Stimulated activated CD8-positive, alpha-beta memory T cell treated with anti-CD3 and anti-CD28 coated beads, Interleukin-7, amount 100 ng/mL, for 4 hours (primary cell): Measurements from ENCODE around the gene ZNF410.
"Not testable (repeated sequence)": the region's sequence is repeated elsewhere in the genome, so short reads cannot be mapped to it uniquely, and the experiment has no call there.

Experiments
- DNase-seq, 2 donors: peaks; one replicate each; pipeline ENCODE4 v3.0.0-alpha.2; 2020; ENCODE audit warnings: low read depth in 2 of 2

The ZNF410 gene, protein sequence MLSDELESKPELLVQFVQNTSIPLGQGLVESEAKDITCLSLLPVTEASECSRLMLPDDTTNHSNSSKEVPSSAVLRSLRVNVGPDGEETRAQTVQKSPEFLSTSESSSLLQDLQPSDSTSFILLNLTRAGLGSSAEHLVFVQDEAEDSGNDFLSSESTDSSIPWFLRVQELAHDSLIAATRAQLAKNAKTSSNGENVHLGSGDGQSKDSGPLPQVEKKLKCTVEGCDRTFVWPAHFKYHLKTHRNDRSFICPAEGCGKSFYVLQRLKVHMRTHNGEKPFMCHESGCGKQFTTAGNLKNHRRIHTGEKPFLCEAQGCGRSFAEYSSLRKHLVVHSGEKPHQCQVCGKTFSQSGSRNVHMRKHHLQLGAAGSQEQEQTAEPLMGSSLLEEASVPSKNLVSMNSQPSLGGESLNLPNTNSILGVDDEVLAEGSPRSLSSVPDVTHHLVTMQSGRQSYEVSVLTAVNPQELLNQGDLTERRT

DNA sequence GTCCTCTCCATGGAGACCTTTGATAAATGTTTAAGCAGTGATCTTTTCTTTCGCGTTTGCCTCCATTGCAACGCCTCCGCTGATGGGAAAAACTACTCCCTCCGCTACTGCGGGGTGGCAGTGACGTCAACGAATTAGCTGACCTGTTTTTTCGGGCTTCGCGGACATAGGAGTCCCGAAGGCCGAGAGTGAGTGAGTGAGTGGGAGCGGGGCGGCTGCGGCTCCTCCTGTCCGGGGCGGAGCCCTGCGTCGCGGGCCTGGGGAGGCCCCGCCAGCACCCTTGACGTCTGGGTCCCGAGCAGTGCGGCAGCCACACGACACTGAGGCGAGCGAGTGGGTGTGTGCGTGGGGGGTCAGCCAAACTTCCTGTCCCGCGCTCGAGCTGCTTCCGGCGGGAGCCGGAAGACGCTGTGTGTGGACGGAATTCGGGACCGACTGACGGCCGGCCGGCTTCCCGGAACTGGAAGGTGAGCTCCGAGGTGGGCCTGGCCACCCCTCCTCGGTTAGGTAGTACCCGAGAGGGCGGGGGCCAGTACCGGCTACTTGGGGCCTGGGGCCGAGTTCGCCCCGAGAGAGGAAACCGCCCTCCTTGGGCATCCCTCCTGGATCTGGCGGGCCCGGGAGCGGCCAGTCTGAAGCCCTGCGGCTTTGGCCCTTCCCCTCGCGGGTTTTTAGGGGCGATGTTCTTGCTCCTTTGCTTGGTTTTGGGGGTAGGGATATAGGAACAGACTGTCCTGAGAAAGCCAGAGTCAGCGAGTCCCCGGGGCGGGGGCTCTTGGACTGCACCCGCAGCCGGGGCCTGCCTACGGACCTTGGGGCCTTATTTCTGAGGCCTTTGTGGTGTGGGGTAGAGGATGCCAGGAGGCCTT lies at the start of gene ZNF410:
Gene ZNF410 (plus strand): TSS at position 411 of the 869 bp plus-strand sequence. CDS start 5,317 bp downstream, outside the sequence.
- DNase-seq, result peak; percentile 86 to 92

DNA sequence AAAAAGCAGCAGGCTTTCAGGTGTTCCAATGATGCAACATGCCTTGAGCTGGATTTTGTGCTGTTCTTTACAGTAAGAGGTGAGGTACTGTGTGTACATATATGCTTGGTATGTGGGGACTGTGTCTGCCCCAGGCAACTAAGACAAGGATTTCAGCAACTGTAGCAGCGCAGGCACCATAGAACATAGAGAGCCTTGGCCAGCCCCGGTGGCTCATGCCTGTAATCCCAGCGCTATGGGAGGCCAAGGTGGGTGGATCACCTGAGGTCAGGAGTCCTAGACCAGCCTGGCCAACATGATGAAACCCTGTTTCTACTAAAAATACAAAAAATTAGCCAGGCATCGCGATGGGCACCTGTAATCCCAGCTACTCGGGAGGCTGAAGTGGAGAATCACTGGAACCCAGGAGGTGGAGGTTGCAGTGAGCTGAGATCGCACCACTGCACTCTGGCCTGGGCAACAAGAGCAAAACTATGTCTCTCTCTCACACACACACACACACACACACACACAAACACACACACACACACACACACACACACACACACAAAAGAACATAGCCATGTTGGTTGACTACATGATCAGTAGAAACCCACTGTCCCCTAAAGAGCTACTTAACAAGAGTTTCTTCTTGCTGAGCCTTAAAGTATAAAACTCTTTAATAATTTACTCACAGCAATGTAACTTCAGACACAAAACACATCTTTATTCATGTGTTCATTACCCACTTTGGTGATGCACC lies 48.2 kb upstream of the ZNF410 start:
- DNase-seq, result not testable (repeated sequence)

DNA sequence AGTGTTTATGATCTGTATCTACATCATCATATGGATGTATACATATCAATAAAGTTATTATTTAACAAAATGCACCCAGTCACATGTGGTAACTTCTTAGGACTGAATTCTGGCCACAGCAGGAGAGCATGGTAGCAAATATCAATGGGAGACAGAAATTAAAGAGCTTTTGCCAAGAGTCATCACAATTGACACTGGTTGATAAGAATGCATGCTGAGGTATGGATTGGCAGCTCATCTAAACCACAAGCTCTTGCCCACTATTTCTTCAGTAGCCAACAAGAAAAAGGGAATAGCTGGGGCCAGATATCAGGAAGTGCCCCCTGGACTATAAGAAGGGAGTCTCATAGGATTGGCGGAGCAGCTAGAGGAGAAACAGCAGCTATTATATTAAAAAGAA lies 44.5 kb upstream of the ZNF410 start:
- no peak for DNase-seq

DNA sequence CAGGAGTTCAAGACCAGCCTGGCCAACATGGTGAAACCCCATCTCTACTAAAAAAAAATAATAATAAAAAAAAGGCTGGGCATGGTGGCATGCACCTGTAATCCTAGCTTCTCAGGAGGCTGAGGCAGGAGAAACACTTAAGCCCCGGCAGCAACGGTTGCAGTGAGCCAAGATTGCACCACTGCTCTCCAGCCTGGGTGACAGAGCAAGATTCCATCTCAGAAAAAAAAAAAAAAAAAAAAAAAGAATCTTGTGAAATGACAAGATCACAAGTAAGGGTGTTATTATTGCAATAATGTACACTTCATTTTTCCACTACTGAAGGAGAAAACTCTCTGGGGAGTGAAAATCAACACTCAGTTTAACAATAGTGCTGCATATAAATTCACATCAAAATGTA lies 43.8 kb upstream of the ZNF410 start:
- no peak for DNase-seq

DNA sequence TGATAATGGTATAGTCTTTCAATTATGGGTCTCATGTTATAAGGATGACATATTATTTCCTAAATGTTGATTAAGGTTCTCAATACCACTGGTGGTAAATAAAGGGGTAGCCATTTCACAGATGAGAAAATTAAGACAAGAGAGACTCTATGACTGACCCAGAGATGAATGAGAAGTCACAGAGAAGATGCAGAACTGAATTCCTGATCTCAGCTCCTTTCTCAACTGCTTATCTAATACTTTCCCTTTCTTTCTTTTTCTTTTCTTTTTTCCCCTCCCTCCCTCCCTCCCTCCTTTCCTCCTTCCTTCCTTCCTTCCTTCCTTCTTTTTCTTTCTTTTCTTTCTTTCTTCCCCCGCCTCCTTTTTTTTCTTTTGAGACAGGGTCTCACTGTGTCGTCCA lies 43.4 kb upstream of the ZNF410 start:
- DNase-seq, result no peak

DNA sequence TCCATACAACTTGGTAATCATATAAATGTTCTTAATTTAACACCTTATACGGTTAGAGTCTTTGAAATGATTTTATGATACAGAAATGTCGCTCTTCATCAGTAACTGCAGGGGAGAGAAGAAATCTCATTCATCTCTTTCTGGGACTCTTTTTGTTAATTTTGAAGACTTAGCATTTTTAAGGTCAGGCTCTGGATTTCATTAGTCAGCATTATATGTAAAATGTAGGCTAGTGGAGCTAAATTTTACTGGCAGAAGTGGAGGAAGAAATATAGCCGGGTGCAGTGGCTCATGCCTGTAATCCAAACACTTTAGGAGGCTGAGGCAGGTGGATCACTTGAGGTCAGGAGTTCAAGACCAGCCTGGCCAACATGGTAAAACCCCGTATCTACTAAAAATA lies 39.7 kb upstream of the ZNF410 start:
- DNase-seq, result no peak

DNA sequence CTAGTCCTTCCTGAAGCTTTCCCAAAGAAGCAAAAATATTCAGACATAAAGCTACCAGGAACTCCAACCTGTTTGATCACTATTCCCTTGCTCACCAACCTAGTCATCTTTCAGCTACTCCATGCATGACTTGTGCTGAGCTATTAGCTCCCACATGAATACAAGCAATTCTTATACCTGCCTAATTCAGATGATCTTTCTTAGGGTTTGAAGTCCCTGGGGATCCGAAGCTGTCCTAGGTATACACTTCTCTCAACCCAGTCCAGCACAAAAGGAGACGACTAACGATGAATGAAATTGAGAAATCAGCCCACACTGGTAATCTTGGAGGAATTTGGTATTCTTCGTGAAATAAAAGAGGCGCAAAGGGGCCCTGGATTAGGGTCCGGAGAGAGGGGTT lies 35.7 kb upstream of the ZNF410 start:
- DNase-seq, result no peak

DNA sequence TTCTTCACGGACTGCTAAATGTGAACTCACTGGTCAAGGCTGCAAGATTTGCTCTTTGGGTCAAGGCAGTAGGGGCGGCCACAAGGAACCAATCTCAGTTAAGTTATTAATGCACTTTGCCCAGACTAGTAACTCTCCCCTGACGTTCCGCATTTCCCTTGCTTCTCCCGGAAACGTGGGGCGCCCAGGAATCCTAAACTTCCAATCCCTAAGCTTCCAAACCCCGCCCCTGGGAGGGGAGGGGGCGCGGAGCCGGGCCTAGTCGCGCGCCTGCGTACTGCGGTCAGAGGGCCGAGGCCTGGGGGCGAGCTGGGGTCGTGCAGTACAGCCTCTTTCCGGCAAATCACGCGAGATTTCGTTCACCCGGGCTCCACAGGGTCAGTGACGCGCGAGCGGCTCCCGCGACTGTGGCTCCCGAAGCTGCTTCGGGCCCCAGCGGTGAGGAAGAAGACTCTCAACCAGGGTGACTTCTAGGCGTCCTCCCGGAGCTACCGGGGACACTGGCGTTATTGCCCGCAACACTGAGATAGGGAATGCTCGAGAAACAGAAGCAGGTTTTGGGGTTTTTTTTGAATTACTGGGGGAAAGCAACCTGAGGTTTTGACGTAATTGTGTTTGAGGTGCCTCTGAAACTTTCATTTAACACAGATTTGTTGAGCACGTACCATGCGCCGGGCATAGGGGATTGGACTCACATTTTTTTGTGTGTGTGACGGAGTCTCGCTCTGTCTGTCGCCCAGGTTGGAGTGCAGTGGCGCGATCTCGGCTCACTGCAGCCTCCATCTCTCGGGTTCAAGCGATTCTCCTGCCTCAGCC lies 34.9 kb upstream of the ZNF410 start, which contains the start of gene PTGR2:
Gene PTGR2 (plus strand): TSS at position 265 of the 816 bp plus-strand sequence. CDS start 7,032 bp downstream, outside the sequence.
- peak; percentile 80 to 86 for DNase-seq

DNA sequence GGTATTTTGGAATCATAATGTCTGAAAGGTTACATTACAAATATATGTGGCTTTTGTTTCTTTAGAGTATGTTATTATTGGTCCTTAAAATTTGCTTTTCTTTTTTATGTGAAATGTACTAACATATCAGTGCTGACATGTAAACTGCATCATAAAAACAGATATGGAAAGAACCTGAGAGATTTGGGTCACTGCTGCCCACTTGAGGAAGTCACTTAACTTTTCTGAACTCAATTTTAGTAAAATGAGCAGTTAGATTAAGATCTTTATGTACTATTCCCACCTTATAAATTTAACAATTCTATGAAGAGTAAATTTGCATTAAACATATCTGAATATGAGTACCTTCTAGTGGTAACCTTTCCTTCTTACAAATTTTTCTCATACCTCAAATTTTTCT lies 27.5 kb upstream of the ZNF410 start:
- DNase-seq, result no peak

DNA sequence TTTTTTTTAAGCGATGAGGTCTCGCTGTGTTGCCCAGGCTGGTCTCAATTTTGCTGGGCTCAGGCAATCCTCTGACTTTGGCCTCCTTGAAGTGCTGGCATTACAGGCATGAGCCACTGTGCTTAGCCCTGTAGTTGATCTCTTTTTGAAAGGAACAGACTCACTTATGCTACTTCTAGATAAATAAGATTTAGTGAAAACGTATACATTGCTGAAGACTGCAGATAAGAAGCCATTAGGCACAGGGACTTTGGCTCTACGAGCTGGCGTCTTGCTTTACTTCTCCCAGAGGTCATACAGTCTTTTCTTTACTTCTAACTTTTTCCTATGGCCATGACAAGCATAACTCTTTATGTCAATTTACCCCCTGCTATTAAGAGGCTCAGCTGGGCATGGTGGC lies 25.6 kb upstream of the ZNF410 start:
- no peak for DNase-seq

DNA sequence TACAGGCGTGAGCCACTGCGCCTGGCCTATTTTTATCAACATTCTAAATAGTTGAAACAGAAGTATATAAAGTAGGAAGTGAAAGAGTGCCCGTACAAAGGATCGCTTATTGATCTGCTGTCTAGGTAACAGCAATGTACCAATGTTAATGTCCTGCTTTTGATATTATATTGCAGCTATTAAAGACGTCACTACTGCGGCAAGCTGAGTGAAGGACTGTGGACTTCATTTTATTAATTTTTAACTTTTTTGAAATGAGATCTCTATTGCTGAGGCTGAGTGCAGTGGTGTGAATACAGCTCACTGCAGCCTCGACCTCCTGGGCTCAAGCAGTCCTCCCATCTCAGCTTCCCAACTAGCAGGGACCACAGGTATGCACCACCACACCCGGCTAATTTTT lies 24.2 kb upstream of the ZNF410 start:
- no peak for DNase-seq

DNA sequence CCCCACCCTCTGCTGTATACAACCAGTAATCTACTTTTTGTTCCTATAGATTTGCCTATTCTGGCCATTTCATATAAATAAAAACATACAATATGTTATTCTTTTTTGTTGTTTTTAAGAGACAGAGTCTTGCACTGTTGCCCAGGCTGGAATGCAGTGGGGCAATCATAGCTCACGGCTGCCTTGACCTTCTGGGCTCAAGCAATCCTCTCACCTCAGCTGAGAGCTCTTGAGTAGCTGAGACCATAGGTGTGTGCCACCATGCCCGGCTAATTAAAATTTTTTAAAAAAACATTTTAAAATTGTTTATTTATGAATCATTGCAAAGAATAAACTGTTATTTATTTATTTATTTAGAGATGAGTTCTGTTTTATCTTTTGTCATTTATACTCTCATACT lies 23.4 kb upstream of the ZNF410 start:
- DNase-seq, result no peak

DNA sequence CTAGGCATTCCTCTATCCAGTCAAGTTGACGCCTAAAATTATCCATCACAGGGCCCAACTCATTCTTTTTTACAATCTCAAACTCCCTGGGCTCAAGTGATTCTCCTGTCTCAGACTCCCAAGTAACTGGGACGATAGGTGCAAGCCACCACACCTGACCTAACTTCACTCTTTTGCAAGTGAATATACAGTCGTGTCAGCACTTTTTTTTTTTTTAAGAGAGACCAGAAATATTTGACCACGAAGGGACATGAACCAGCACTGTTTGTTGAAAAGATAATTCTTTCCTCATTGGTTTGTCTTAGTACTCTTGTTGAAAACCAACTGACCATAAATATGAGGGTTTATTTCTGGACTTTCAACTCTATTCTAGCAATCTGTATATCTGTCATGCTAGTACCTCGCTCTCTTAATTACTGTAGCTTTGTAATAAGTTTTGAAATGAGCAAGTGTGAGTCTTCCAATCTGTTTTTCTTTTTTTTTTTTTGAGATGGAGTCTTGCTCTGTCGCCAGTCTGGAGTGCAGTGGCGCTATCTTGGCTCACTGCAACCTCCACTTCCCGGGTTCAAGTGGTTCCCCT lies 21.0 kb upstream of the ZNF410 start:
- no peak for DNase-seq

DNA sequence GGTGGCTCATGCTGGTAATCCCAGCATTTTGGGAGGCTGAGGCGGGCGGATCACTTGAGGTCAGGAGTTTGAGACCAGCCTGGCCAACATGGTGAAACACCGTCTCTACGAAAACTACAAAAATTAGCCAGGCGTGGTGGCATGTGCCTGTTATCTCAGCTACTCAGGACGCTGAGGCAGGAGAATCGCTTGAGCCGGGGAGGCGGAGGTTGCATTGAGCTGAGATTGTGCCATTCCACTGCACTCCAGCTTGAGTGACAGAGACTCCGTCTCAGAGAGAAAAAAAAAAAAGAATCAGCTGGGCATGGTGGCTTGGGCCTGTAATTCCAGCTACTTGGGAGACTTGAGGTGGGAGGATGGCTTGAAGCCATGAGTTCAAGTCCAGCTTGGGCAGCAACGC lies 16.9 kb upstream of the ZNF410 start:
- not testable (repeated sequence) for DNase-seq

DNA sequence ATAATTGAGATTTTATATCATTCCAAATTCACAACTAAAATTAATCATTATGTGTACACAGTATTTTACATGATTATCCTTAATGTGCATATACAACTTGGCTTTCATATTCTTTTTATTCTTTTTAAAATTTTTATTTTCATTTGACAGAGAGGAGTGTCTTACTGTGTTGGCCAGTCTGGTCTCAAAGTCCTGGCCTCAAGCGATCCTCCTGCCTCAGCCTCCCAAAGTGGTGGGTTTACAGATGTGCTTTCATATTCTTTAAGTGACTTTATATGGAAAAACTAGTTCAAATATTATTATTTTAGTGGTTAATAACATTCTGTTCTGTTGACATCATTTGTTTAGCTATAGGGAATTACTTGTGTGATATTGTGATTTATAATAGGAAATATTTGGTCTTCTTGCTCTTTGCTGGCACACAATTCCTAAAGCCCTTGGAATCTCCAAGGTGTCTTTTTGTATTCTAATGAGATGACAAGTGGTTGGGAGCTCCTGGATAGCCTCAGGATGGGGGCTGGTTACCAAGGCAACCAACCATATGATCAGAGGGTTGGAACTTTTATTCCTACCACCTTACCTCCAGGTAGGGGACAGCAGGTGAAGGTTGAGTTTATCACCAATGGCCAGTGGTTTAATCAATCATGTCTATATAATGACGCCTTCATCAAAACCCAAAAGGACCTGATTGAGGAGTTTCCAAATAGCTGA lies 16.0 kb upstream of the ZNF410 start:
- DNase-seq, result no peak

DNA sequence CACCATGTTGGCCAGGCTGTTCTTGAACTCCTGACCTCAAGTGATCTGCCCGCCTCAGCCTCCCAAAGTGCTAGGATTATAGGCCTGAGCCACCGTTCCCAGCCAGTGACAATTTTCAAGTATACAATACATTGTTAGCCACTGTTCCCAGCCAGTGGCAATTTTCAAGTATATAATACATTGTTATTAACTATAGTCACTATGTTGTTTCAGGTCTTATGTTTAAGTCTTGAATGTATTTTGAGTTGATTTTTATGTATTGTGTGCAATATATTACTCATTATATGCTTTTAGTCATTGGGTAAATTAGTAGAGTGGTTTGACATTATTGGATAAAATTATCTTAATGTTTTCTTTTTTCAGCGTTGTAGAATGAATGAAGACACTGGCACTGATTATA lies 13.0 kb upstream of the ZNF410 start:
- no peak for DNase-seq

DNA sequence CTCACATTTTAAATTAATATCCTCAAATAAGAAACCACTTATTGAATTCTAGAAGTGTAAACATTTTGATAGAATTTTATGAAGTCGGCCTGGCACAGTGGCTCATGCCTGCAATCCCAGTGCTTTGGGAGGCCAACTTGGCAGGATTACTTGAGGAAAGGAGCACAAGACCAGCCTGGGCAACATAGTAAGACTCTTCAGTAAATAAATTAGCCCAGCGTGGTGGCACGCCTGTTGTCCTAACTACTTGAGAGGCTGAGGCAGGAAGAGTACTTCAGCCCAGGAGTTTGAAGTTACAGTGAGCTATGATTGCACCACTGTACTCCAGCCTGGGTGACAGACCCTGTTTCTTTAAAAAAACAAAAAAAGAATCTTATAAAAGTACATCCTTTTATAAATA lies 8.9 kb upstream of the ZNF410 start:
- no peak for DNase-seq

DNA sequence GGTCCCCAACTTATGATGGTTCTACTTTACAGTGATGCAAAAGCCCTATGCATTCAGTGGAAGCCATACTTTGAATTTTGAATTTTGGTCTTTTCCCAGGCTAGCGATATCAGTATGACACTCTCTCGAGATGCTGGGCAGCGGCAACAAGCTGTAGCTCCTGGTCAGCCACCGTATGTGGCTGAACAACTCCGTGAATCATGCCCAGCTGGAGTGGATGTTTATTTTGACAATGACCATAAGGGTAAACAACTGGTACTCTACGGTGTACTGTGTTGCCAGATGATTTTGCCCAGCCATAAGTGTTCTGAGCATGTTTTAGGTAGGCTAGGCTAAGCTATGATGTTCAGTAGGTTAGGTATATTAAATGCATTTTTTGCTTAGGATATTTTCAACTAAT lies 8.2 kb upstream of the ZNF410 start:
- DNase-seq, result no peak

DNA sequence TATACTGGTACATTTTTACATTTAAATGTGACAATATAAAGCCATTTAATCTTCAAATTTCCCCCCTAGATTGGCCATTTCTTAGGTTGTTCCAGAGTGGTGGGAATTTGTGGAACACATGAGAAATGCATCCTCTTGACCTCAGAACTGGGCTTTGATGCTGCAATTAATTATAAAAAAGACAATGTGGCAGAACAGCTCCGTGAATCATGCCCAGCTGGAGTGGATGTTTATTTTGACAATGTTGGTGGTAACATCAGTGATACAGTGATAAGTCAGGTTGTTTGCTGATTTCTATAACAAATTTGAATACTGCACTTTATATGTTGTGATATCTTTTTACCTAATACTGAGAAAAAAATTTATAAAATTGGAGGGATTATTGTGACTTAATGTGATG lies 7.6 kb upstream of the ZNF410 start:
- no peak for DNase-seq
